ENCODE results near the gene STAC2.
"Not testable (repeated sequence)": the region's sequence is repeated elsewhere in the genome, so short reads cannot be mapped to it uniquely, and the experiment has no call there.

DNA sequence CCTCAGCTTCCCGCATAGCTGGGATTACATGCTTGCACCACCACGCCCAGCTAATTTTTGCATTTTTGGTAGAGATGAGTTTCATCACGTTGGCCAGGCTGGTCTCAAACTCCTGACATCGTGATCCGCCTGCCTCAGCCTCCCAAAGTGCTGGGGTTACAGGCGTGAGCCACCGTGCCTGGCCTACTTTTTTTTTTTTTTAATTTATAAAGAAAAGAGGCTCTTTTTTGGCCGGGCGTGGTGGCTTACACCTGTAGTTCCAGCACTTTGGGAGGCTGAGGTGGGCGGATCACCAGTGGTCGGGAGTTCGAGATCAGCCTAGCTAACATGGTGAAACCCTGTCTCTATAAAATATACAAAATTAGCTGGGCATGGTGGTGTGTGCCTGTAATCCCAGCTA lies 24.3 kb upstream of the STAC2 start:
- not testable (repeated sequence) for TF ChIP-seq CENPT (CRISPR knock-in tag; IDR thresholded peaks at IDR 0.05; ENCODE audit: low read depth); GATAD1 (CRISPR knock-in tag; IDR thresholded peaks at IDR 0.05); ZNF230 (CRISPR knock-in tag; IDR thresholded peaks at IDR 0.05); ZNF678 (CRISPR knock-in tag; IDR thresholded peaks at IDR 0.05); CHD2 (IDR thresholded peaks at IDR 0.05; ENCODE audit: low read depth, low read length); REL (CRISPR knock-in tag; conservative IDR thresholded peaks at IDR 0.05); ASH2L (IDR thresholded peaks at IDR 0.05; ENCODE audit: insufficient read length, low read depth, low read length); RAD21 (CRISPR knock-in tag; IDR thresholded peaks at IDR 0.05); SETDB1 (CRISPR knock-in tag; IDR thresholded peaks at IDR 0.05; ENCODE audit: borderline replicate concordance)
- TF ChIP-seq, protein P1, sequence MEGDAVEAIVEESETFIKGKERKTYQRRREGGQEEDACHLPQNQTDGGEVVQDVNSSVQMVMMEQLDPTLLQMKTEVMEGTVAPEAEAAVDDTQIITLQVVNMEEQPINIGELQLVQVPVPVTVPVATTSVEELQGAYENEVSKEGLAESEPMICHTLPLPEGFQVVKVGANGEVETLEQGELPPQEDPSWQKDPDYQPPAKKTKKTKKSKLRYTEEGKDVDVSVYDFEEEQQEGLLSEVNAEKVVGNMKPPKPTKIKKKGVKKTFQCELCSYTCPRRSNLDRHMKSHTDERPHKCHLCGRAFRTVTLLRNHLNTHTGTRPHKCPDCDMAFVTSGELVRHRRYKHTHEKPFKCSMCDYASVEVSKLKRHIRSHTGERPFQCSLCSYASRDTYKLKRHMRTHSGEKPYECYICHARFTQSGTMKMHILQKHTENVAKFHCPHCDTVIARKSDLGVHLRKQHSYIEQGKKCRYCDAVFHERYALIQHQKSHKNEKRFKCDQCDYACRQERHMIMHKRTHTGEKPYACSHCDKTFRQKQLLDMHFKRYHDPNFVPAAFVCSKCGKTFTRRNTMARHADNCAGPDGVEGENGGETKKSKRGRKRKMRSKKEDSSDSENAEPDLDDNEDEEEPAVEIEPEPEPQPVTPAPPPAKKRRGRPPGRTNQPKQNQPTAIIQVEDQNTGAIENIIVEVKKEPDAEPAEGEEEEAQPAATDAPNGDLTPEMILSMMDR (CRISPR knock-in tag; IDR thresholded peaks at IDR 0.05), result not testable (repeated sequence)
- TF ChIP-seq, protein P2, sequence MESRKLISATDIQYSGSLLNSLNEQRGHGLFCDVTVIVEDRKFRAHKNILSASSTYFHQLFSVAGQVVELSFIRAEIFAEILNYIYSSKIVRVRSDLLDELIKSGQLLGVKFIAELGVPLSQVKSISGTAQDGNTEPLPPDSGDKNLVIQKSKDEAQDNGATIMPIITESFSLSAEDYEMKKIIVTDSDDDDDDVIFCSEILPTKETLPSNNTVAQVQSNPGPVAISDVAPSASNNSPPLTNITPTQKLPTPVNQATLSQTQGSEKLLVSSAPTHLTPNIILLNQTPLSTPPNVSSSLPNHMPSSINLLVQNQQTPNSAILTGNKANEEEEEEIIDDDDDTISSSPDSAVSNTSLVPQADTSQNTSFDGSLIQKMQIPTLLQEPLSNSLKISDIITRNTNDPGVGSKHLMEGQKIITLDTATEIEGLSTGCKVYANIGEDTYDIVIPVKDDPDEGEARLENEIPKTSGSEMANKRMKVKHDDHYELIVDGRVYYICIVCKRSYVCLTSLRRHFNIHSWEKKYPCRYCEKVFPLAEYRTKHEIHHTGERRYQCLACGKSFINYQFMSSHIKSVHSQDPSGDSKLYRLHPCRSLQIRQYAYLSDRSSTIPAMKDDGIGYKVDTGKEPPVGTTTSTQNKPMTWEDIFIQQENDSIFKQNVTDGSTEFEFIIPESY (CRISPR knock-in tag; IDR thresholded peaks at IDR 0.05), result not testable (repeated sequence)
